GM12878 (cell line): ENCODE results near the gene MGRN1. TPM values are rescaled to one million over a fixed set of nuclear protein-coding genes. Genes with fewer than 3 reads are reported as not detected.

Source experiments
- ATAC-seq: fragments of 200-7000 bp; cut with Tn5 transposase; 3 replicates; pipeline ENCODE4 v1.9.1; 2020; ENCODE audit warnings: mild to moderate bottlenecking, moderate library complexity
- BruUV-seq: library from RNA; stranded (reverse); fragments of 400-500 nt; replicated peaks from 2 replicates; lab custom pipeline; 2021; lab: Mats Ljungman, UMichigan
- CTCF ChIA-PET: fragments of 300-600 bp; sonication (Branson Sonifier 250); formaldehyde crosslinking; extraction: SDS; loops from one replicate; lab custom pipeline; 2021; ENCODE audit warnings: inconsistent platforms; lab: Yijun Ruan, JAX
- POLR2A ChIA-PET: fragments of 350-600 bp; formaldehyde crosslinking; extraction: SDS; loops from one replicate; lab custom pipeline; 2021; ENCODE audit warnings: inconsistent platforms; lab: Charles Lee
- RAD21 ChIA-PET: fragments of 300-600 bp; sonication (Branson Sonifier 250); formaldehyde crosslinking; loops from one replicate; lab custom pipeline; 2023; ENCODE audit warnings: antibody characterized with exemption; ENCODE audit not compliant: unreplicated experiment; lab: Charles Lee
- SMC1A ChIA-PET: fragments of 300-600 bp; sonication (Branson Sonifier 250); formaldehyde crosslinking; loops from one replicate; lab custom pipeline; 2023; ENCODE audit not compliant: unreplicated experiment, uncharacterized antibody; lab: Charles Lee
- DNase-seq: peaks from one replicate; pipeline ENCODE4 v3.0.0-alpha.2; 2011; ENCODE audit warnings: low read depth, low spot score
- FAIRE-seq: peaks from 3 replicates; lab custom pipeline; 2011; peaks lifted over from hg19 to GRCh38; lab: Jason Lieb, UNC
- H2AFZ ChIP-seq: 2 replicates; pipeline ENCODE4 v1.6.0; 2011; ENCODE audit warnings: low read depth, low read length, control low read depth; ENCODE audit not compliant: control insufficient read depth
- H3K27ac ChIP-seq: 2 replicates; pipeline ENCODE4 v1.5.1; 2011; ENCODE audit warnings: control low read depth; ENCODE audit not compliant: control insufficient read depth, insufficient read depth
- H3K27me3 ChIP-seq, 2 experiments: replicated peaks in 1 of 2; 2 replicates each; pipeline versions ENCODE4 v1.6.0 to v1.6.1; 2011; ENCODE audit warnings: low read length in 1 of 2; ENCODE audit not compliant: control insufficient read depth in 2 of 2, insufficient read depth in 2 of 2
- H3K36me3 ChIP-seq, 2 experiments: 2 replicates each; pipeline ENCODE4 v1.5.1; 2011; ENCODE audit warnings: low read length in 1 of 2; ENCODE audit not compliant: control insufficient read depth in 2 of 2, insufficient read depth in 2 of 2
- H3K4me1 ChIP-seq: 2 replicates; pipeline ENCODE4 v1.6.1; 2011; ENCODE audit warnings: mild to moderate bottlenecking, low read length, moderate library complexity, mixed read lengths; ENCODE audit not compliant: control insufficient read depth, insufficient read depth
- H3K4me2 ChIP-seq: 2 replicates; pipeline ENCODE4 v1.6.0; 2011; ENCODE audit warnings: control low read depth; ENCODE audit not compliant: control insufficient read depth, insufficient read depth
- H3K4me3 ChIP-seq: fragments of 200-600 bp; sonication (generic); 2 replicates; pipeline ENCODE4 v1.5.1; 2016
- H3K79me2 ChIP-seq: 2 replicates; pipeline ENCODE4 v1.6.0; 2011; ENCODE audit warnings: low read length; ENCODE audit not compliant: control insufficient read depth, insufficient read depth
- H3K9ac ChIP-seq: 2 replicates; pipeline ENCODE4 v1.8.0; 2011; ENCODE audit warnings: low read length, control low read depth, mixed read lengths; ENCODE audit not compliant: control insufficient read depth, insufficient read depth
- H3K9me3 ChIP-seq: replicated peaks from 3 replicates; pipeline ENCODE4 v1.5.1; 2011; ENCODE audit warnings: mild to moderate bottlenecking, low read length; ENCODE audit not compliant: control insufficient read depth, insufficient read depth
- H4K20me1 ChIP-seq: 2 replicates; pipeline ENCODE4 v1.6.0; 2011; ENCODE audit not compliant: control insufficient read depth, insufficient read depth
- CBX5 ChIP-seq: sonication (generic); IDR thresholded peaks from 2 replicates; pipeline ENCODE4 v1.6.1; 2016; ENCODE audit warnings: low read depth, moderate library complexity, mild to moderate bottlenecking, inconsistent platforms
- CHD1 ChIP-seq: IDR thresholded peaks from 2 replicates; pipeline ENCODE4 v1.6.1; 2012; ENCODE audit warnings: low read depth, low read length, improper control_type of control experiment
- POLR2AphosphoS5 ChIP-seq: IDR thresholded peaks from 2 replicates; pipeline ENCODE4 v1.6.1; 2011; ENCODE audit warnings: mild to moderate bottlenecking, low read length, inconsistent platforms
- ZNF687 ChIP-seq: fragments of 450-650 bp; IDR thresholded peaks from 2 replicates; pipeline ENCODE4 v1.6.1; 2017; ENCODE audit warnings: mild to moderate bottlenecking, moderate library complexity
- WGBS: methylation state at CpG from one replicate; pipeline ENCODE4 v1.1.6; 2016; ENCODE audit warnings: low lambda C conversion rate; ENCODE audit not compliant: insufficient replicate concordance, insufficient coverage; ENCODE audit errors: missing lambda C conversion rate; 5-methylcytosine and 5-hydroxymethylcytosine counted together
- in situ Hi-C: fragments of 300-500 bp; cut with MboI; formaldehyde crosslinking; loops from 9 replicates; pipeline ENCODE4 v1.14.3; 2018; ENCODE audit warnings: mixed read lengths
- intact Hi-C: fragments of 100-400 bp; cut with micrococcal nuclease; formaldehyde crosslinking; loops from one replicate; pipeline ENCODE4 v1.14.2; 2022; ENCODE audit not compliant: unreplicated experiment
- polyA plus RNA-seq, 11 experiments: library from polyadenylated mRNA; depleted of rRNA in 4 of 11; unstranded in 6 of 11; stranded (reverse) in 5 of 11; fragments of >200 nt; fragmentation: Nextera tagmentation in 4 of 11; fragmentation: Illumina TruSeq in 1 of 11; extraction: Ambion mirVana in 4 of 11; extraction: Trizol in 1 of 11; gene quantifications; 1 replicate in 1 of 11; 2 replicates in 10 of 11; pipeline versions ENCODE4 v1.2.1 to v1.2.3, GENCODE V29; 2011 to 2016; ENCODE audit warnings: inconsistent platforms in 2 of 11, missing spikeins in 2 of 11, low read depth in 1 of 11
- total RNA-seq, 4 experiments: library from RNA; depleted of rRNA in 3 of 4; stranded (reverse); fragments of >200 nt in 3 of 4; fragmentation: Illumina TruSeq in 1 of 4; extraction: Trizol in 1 of 4; gene quantifications; 2 replicates each; pipeline versions ENCODE4 v1.2.1 to v1.2.3, GENCODE V29; 2013 to 2021
- TF ChIP-seq, protein P1 (sequence below): IDR thresholded peaks from 2 replicates; pipeline ENCODE4 v1.6.1; 2012; ENCODE audit warnings: low read depth, low read length, improper control_type of control experiment

Gene MGRN1
- total and polyA plus RNA-seq, 10 of the 15 experiments (the other 5 are each of a cell fraction or from before 2014, with no cell fraction given), result 0.35 to 86.7 (median 14.6) TPM

- TF ChIP-seq, protein P1, sequence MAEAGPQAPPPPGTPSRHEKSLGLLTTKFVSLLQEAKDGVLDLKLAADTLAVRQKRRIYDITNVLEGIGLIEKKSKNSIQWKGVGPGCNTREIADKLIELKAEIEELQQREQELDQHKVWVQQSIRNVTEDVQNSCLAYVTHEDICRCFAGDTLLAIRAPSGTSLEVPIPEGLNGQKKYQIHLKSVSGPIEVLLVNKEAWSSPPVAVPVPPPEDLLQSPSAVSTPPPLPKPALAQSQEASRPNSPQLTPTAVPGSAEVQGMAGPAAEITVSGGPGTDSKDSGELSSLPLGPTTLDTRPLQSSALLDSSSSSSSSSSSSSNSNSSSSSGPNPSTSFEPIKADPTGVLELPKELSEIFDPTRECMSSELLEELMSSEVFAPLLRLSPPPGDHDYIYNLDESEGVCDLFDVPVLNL, result no peak
- no peak for TF ChIP-seq CBX5
- TF ChIP-seq ZNF687, result no peak
- TF ChIP-seq, all 136 proteins: peak for 0
Observed at GRCh38 chr16:4612474-4612931, 12.1 kb upstream of the MGRN1 start (continued).

DNA sequence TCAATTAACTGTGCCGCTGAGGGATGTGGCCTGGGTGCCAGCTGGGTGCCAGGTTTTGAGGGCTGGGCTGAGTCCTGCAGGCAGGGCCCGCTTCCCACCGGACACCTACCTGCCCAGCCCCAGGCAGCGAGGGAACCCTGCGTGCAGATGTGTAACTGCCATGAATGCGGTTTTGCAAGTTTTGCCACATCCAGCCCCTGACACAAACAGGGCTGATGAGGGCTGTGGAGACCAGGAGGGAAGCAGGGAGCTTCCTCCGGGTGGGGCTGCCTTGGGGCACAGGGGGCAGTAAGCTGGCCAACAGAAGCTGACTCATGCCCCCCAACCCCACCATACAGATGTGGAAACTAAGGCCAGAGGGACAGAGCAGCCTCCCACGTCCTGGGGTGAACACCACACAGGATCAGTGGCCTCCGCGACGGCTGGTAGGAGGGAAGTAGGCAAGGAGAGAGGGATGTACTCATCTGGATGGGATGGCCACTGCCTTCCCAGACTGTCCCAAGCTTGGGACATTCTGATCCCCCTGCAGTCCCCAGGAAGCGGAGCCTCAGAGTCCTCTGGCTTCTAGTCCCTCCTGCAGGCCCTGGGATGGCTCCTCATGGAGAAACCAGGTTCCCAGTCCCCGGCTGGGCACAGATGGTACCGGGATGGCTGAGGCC lies 11.5 kb upstream of the MGRN1 start:
- H3K4me3 ChIP-seq, result peak overlapping the region; percentile 72
- peak overlapping the region; percentile 80 for H3K9ac ChIP-seq
- no peak overlapping the region for H3K27ac ChIP-seq
- WGBS, result 90% methylated on average over 12 of the region's 14 CpGs
- RAD21 ChIA-PET, result no interaction called here
- SMC1A ChIA-PET, result no interaction called here
- H3K27me3 ChIP-seq, result no peaks in the 10 kb centered on the region
- CTCF ChIA-PET, result interaction anchor here (0.6 to 1.2 kb wide), 3 partner anchors 41 to 186 kb away, joined by 3 read pairs; no protein-coding TSS in a partner anchor
- H3K4me1 ChIP-seq, result peaks cover 17% of the 10 kb centered on the region
- H3K36me3 ChIP-seq, result peaks cover 0 to 9% of the 10 kb centered on the region in 2 experiments; a peak in 2 of 4 replicates
- TF ChIP-seq POLR2AphosphoS5 (peak; percentile 22; the same call in 1 of the 2 replicates), CHD1 (no peak)
- no peak for DNase-seq
- H4K20me1 ChIP-seq, result no peaks in the 10 kb centered on the region
- no TSS peak for BruUV-seq
- intact Hi-C loops (loop anchor here (10.0 kb wide), 3 partner anchors 98 to 192 kb away; partner anchors contain the start of genes DNAJA3 and ROGDI), in situ Hi-C loops (loop anchor here (10.0 kb wide), 1 partner anchor 342 kb away; the partner anchor contains the start of gene SEC14L5)
- H3K79me2 ChIP-seq, result peaks cover 31% of the 10 kb centered on the region
- POLR2A ChIA-PET, result interaction anchor here (1.2 kb wide), 1 partner anchor 77 kb away, joined by 3 read pairs; no protein-coding TSS in a partner anchor
- no peak for FAIRE-seq
- H2AFZ ChIP-seq, result no peak overlapping the region
- peak overlapping the region; percentile 65 for H3K4me2 ChIP-seq
- no peak for ATAC-seq
- no peaks in the 10 kb centered on the region for H3K9me3 ChIP-seq
